ENCODE results near the gene DDX43. TPM values are rescaled to one million over a fixed set of nuclear protein-coding genes. Genes with fewer than 3 reads are reported as not detected.
"Not testable (repeated sequence)": the region's sequence is repeated elsewhere in the genome, so short reads cannot be mapped to it uniquely, and the experiment has no call there.

The DDX43 gene
- polyA plus RNA-seq, 3 donors from 2014 or later, result 1.1 to 3.0 (median 2.9) TPM

DNA sequence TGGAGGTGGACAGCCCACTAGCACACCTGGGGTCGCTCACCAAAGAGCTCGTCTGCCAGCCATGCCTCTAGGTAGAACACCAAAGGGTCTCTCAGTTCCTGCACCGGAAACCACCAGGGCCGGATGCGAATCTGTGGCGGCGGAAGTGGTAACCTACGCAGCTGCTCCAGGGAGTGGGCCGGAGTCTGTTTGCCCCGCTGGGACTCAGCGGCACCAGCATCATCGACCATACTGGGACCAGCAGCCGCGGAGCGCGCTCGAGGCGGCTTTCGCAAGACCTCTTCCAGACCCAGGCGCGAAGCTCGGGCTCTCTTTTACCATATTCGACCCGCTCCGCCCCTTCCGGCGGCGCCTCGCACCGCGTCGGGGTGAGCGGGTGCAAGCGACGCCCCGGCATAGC, 25.1 kb upstream of the DDX43 start, which contains the start of gene OOEP:
OOEP (minus strand) TSS at position 335 of the 400 bp plus-strand sequence; CDS start at position 230, 105 bp downstream.
- Mint-ChIP-seq H3K27ac (no peak within 1 kb of the TSS), H3K4me3 (no peak within 1 kb of the TSS), H3K27me3 (ENCODE audit: low read depth in 3 of 3) (peaks cover 0 to 4% (median 2%) of the 10 kb centered on the region in 3 donors), H3K9me3 (peaks cover 0 to 4% (median 0%) of the 10 kb centered on the region in 6 donors), H3K36me3 (no peaks in the 10 kb centered on the region), H3K4me1 (no peaks in the 10 kb centered on the region)
- DNase-seq, result no peak

DNA sequence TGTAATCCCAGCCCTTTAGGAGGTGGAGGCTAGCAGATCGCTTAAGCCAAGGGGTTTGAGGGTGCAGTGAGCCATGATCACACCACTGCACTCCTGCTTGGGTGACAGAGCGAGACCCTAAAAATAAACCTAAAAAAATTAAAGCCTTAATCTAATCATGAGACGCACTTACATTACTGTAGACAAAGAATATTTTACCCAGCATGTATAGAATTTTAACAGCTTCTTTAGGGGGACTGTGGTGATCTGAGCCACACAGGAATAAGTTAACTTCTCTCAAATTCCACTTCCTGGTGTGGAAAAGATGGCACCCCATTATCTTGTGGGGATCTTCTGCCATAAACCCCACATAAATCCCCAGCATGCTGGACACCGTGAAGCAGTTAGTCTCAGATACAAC, 22.6 kb upstream of the DDX43 start:
- H3K9me3 Mint-ChIP-seq, result peaks cover 0 to 4% (median 0%) of the 10 kb centered on the region in 6 donors
- no peak overlapping the region for H3K4me3 Mint-ChIP-seq
- H3K4me1 Mint-ChIP-seq, result no peaks in the 10 kb centered on the region
- peaks cover 0 to 4% (median 2%) of the 10 kb centered on the region in 3 donors for H3K27me3 Mint-ChIP-seq (ENCODE audit: low read depth in 3 of 3)
- H3K36me3 Mint-ChIP-seq, result no peaks in the 10 kb centered on the region
- DNase-seq, result no peak
- no peak overlapping the region for H3K27ac Mint-ChIP-seq

DNA sequence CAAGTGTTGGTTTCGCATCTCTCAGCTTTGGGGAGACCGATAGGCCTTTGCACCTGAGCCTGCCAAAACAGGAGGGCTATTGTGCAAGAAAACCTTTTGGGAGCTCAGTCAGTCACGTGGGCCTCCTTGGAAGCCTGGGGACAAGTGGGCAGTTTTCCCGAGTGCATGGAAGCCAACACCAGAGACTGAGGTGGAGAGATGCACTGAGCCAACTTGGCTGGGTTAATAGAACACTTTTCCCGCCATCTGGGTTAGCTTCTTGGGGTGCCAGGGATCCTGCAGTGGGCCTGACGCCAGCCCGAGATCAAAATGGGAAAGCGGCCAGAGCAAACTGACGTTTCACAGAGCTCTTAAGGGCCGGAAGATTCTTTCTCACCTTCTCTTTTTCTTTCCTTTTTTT, 22.1 kb upstream of the DDX43 start:
- Mint-ChIP-seq H3K27me3 (ENCODE audit: low read depth in 3 of 3) (peaks cover 0 to 4% (median 2%) of the 10 kb centered on the region in 3 donors), H3K36me3 (no peaks in the 10 kb centered on the region), H3K9me3 (peaks cover 0 to 4% (median 0%) of the 10 kb centered on the region in 6 donors), H3K4me3 (no peak overlapping the region), H3K27ac (no peak overlapping the region), H3K4me1 (no peaks in the 10 kb centered on the region)
- no peak for DNase-seq

DNA sequence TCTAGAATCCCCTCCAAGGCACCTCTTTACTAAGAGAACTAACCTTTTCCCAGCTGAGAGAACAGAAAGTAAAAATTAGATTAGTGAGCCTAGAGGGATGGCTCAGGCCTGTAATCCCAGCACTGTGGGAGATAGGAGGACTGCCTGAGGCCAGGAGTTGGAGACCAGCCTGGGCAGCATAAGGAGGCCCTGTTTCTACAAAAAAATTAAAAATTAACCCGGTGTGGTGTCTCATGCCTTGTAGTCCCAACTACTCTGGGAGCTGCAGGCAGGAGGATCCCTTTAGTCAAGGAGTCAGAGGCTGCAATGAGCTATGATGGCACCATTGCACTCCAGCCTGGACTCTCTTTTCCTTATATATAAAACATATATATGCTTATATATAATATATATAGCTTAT, 19.4 kb upstream of the DDX43 start:
- H3K9me3 Mint-ChIP-seq, result peaks cover 0 to 4% (median 0%) of the 10 kb centered on the region in 6 donors
- H3K4me1 Mint-ChIP-seq, result no peaks in the 10 kb centered on the region
- H3K27ac Mint-ChIP-seq, result no peak overlapping the region
- no peak for DNase-seq
- peaks cover 0 to 4% (median 2%) of the 10 kb centered on the region in 3 donors for H3K27me3 Mint-ChIP-seq (ENCODE audit: low read depth in 3 of 3)
- no peak overlapping the region for H3K4me3 Mint-ChIP-seq
- no peaks in the 10 kb centered on the region for H3K36me3 Mint-ChIP-seq

DNA sequence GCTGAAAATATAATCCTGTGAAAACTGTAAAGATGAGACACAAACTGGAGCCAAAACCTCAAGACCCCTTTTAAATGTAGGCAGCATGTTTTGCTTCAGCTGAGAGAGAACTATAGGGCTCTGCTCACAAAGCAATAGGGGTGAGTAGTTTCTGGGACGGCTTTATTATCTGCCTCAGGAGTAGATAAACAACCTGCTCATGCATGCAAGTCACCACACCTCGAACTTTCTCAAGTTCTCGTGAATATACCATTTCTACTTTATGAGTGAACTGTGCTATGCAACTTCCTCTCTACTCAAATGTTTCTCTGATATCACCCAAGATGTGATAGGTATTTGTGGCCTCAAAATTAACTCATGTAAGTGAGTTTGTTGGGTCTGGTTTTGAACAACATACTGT, 17.4 kb upstream of the DDX43 start:
- no peak for DNase-seq

DNA sequence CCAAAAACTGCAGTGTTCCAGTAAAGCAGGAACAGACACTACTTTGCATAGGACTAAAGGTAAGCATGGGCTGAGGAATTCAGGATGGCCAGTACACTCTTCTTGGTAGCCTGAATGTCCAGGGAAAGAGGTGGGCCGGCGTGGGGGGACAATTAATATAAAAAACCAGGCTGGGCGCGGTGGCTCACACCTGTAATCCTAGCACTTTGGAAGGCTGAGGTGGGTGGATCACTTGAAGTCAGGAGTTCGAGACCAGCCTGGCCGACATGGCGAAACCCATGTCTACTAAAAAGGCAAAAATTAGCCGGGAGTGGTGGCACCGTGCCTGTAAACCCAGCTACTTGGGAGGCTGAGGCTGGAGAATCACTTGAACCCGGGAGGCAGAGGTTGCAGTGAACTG, 13.1 kb upstream of the DDX43 start:
- H3K27me3 Mint-ChIP-seq (ENCODE audit: low read depth in 3 of 3); H3K36me3 Mint-ChIP-seq; H3K4me1 Mint-ChIP-seq; H3K4me3 Mint-ChIP-seq; H3K9me3 Mint-ChIP-seq; DNase-seq: not testable (repeated sequence)
- peak overlapping the region in 2 of 6 donors; percentile 36 to 40 for H3K27ac Mint-ChIP-seq

More for the DNA sequence above, 17.4 kb upstream of the DDX43 start:
- Mint-ChIP-seq H3K4me1 (no peaks in the 10 kb centered on the region), H3K36me3 (no peaks in the 10 kb centered on the region), H3K27me3 (ENCODE audit: low read depth in 3 of 3) (peaks cover 0 to 2% (median 2%) of the 10 kb centered on the region in 3 donors), H3K9me3 (peaks cover 0 to 3% (median 0%) of the 10 kb centered on the region in 6 donors), H3K27ac (no peak overlapping the region), H3K4me3 (no peak overlapping the region)

DNA sequence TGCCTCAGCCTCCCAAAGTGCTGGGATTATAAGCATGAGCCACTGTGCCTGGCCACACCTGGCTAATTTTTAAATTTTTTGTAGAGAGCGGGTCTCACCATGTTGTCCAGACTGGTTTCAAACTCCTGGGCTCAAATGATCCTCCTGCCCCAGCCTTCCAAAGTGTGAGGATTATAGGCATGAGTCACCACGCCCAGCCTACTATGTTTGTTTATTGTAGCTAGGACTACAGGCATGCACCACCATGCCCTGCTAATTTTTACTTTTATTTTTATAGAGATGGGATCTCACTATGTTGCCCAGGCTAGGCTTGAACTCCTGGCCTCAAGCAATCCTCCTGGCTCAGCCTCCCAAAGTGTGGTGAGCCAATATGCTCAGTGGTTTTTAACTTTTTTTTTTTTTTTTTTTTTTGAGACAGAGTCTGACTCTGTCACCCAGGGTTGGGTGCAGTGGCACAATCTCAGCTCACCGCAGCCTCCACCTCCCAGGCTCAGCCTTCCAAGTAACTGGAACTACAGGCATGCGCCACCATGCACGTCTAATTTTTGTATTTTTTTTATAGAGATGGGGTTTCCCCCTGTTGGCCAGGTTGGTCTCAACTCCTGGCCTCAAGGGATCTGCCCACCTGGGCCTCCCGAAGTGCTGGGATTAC, 12.0 kb upstream of the DDX43 start:
- Mint-ChIP-seq H3K36me3 (no peaks in the 10 kb centered on the region), H3K9me3 (no peaks in the 10 kb centered on the region), H3K4me1 (no peaks in the 10 kb centered on the region), H3K4me3 (no peak overlapping the region), H3K27me3 (ENCODE audit: low read depth in 3 of 3) (peaks cover 2% of the 10 kb centered on the region in 3 donors), H3K27ac (no peak overlapping the region)
- DNase-seq, result no peak

DNA sequence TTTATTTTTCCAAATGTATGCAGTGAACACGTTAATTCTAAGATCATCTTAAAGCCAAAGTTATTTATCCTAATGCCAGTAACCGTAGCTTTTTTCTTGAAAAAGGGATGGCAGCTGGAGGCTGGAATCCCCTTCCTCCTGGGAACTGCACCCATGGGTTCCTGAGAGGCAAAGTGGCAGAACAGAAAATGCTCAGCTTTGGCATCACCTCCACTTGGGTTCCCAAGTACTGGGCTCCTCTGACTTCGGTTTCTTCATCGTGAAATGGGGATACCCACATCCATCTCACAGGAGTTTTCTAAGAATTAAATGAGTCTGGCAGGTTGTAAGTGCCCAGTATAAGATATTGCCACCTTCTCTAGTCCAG, 6.2 kb upstream of the DDX43 start:
- Mint-ChIP-seq H3K9me3 (no peaks in the 10 kb centered on the region), H3K27me3 (ENCODE audit: low read depth in 3 of 3) (peaks cover 2 to 4% (median 3%) of the 10 kb centered on the region in 3 donors), H3K4me3 (peak overlapping the region; percentile 84 to 90 (median 87)), H3K4me1 (peaks cover 25 to 30% of the 10 kb centered on the region in 2 donors), H3K36me3 (no peaks in the 10 kb centered on the region), H3K27ac (peak overlapping the region; percentile 82 to 94 (median 90))
- DNase-seq, result no peak

DNA sequence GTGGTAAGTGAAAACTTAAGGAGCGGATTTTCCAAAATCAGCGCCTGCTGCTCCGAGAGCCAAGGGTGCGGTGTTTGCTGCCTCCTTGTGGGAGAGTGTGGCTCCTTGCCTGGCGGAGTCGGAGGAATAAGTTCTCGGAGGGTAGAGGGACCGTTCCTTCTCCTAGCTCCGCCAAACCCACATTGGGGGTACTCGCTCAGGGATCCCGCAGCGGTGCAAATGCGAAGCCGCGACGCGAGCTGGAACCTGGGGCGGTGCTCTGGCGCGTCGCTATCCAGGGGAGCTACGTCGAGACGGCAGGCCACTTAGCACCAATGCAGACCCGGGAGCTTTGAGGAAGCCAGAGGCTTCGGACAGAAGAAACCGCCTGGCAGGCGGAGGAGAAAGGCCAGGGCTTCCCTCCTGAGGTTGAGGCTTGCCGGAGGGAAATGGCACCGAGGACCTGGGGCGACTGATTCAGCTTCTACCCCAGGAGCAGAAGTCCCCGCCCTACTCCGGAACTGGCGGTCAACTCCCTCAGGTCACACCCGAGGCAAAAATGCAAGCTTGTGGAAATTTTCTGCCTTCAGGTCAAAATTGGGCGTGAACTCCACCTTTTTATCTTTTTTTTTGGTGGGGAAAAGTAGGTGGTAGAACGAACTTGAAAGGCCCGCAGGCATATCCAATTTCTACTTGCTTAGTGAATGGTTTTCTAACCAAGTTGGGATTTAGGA, 5.7 kb upstream of the DDX43 start:
- Mint-ChIP-seq H3K27ac (peak overlapping the region; percentile 82 to 94 (median 90)), H3K27me3 (ENCODE audit: low read depth in 3 of 3) (peaks cover 2 to 3% (median 3%) of the 10 kb centered on the region in 3 donors), H3K4me3 (peak overlapping the region; percentile 84 to 90 (median 87)), H3K36me3 (no peaks in the 10 kb centered on the region), H3K9me3 (no peaks in the 10 kb centered on the region), H3K4me1 (peaks cover 25 to 30% of the 10 kb centered on the region in 2 donors)
- DNase-seq, result peak; percentile 59 to 64 (median 63)

DNA sequence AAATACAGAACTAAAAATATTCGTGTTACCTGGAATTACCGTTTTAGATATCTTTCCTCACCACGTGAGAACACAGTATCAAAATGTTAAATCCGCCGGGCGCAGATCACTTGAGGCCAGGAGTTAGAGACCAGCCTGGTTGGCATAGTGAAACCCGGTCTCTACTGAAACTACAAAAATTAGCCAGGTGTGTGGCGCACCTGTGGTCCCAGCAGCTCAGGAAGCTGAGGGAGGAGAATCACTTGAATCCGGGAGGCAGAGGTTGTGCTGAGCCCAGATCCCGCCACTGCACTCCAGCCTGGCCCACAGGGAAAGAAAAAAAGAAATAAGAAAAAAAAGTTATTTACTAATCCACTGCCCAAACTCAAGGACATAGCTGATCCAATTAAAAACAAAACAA, 4.8 kb upstream of the DDX43 start:
- H3K27me3 Mint-ChIP-seq (ENCODE audit: low read depth in 3 of 3), result peaks cover 2 to 6% (median 3%) of the 10 kb centered on the region in 3 donors
- H3K27ac Mint-ChIP-seq, result peak overlapping the region in 2 of 6 donors; percentile 26 to 88
- H3K9me3 Mint-ChIP-seq, result no peaks in the 10 kb centered on the region
- peaks cover 25 to 30% of the 10 kb centered on the region in 2 donors for H3K4me1 Mint-ChIP-seq
- no peaks in the 10 kb centered on the region for H3K36me3 Mint-ChIP-seq
- DNase-seq, result no peak
- peak overlapping the region in 1 of 5 donors; percentile 47 for H3K4me3 Mint-ChIP-seq

DNA sequence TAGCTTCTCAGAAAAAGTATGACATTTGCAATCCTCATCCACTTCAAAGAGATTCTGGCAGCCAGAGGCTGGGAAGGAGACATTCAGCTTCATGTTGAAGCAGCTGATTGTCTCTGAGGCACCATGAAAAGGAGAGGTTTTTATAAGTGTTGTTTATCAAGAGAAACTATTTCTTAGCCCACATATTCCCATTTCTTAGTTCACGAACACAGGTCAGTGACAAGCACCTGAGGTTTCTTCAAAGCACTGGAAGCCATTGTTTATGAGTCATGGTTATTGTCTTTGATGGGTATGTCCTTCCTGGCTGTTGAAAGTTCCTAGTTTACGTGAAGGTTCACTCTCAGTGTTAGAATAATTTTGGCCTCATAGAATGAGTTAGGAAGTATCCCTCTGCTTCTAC, 3.0 kb upstream of the DDX43 start:
- peaks cover 0 to 9% (median 3%) of the 10 kb centered on the region in 3 donors for H3K27me3 Mint-ChIP-seq (ENCODE audit: low read depth in 3 of 3)
- H3K36me3 Mint-ChIP-seq, result no peaks in the 10 kb centered on the region
- DNase-seq, result no peak
- no peak overlapping the region for H3K4me3 Mint-ChIP-seq
- H3K4me1 Mint-ChIP-seq, result peaks cover 25 to 30% of the 10 kb centered on the region in 2 donors
- H3K9me3 Mint-ChIP-seq, result no peaks in the 10 kb centered on the region
- peak overlapping the region in 2 of 6 donors; percentile 42 to 79 for H3K27ac Mint-ChIP-seq

DNA sequence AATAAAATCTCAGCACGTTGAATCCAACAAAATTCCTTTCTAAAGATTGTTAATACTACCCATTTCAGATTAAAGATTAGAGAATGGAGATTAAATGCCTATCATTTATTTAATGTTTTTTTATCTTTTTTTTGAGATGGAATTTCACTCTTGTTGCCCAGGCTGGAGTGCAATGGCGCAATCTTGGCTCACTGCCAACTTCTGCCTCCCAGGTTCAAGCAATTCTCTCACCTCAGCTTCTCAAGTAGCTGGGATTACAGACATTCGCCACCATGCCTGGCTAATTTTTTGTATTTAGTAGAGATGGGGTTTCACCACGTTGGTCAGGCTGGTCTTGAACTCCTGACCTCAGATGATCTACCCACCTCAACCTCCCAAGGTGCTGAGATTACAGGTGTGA, 2.4 kb upstream of the DDX43 start:
- not testable (repeated sequence) for H3K27ac Mint-ChIP-seq; H3K36me3 Mint-ChIP-seq; H3K27me3 Mint-ChIP-seq (ENCODE audit: low read depth in 3 of 3); H3K9me3 Mint-ChIP-seq; DNase-seq; H3K4me3 Mint-ChIP-seq
- H3K4me1 Mint-ChIP-seq, result peaks cover 25 to 30% of the 10 kb centered on the region in 2 donors

DNA sequence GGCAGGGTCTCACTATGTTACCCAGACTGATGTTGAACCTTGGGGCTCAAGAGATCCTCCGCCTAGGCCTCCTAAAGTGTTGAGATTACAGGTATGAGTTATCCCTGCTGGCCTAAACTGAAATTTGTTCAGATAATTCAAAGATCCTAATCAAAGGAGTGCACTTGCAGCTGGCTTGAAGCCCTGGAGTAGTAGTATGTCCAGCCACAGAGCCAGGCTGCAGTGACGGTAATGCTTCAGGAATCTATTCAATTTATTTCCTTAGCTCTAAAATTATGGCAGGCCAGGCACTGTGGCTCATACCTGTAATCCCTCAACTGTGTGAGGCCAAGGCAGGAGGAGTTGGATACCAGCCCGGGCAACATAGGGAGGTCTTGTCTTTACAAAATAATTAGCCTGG, 1.4 kb upstream of the DDX43 start:
- no peaks in the 10 kb centered on the region for H3K36me3 Mint-ChIP-seq
- peaks cover 0 to 9% (median 3%) of the 10 kb centered on the region in 3 donors for H3K27me3 Mint-ChIP-seq (ENCODE audit: low read depth in 3 of 3)
- H3K27ac Mint-ChIP-seq, result no peak overlapping the region
- peak overlapping the region in 1 of 5 donors; percentile 9 for H3K4me3 Mint-ChIP-seq
- H3K4me1 Mint-ChIP-seq, result peaks cover 23 to 26% of the 10 kb centered on the region in 2 donors
- no peaks in the 10 kb centered on the region for H3K9me3 Mint-ChIP-seq
- DNase-seq, result no peak

DNA sequence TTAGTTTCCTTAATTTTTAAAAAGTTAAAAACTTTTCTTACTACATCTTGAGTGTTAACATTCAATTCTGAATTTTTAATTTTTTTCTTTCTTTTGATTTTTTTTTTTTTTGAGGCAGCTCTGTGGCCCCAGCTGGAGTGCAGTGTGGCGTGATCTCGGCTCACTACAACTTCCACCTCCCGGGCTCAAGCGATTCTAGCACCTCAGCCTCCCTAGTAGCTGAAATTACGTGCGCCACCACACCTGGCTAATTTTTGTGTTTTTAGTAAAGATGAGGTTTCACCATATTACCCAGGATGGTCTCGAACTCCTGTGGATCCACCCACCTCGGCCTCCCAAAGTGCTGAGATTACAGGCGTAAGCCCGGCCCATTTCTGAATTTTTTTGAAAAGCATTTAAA, 1.2 kb downstream of the DDX43 start:
- no peak for DNase-seq
- Mint-ChIP-seq H3K36me3 (no peaks in the 10 kb centered on the region), H3K4me1 (peaks cover 6% of the 10 kb centered on the region in 2 donors), H3K4me3 (no peak overlapping the region), H3K27me3 (ENCODE audit: low read depth in 3 of 3) (peaks cover 0 to 6% (median 0%) of the 10 kb centered on the region in 3 donors), H3K27ac (no peak overlapping the region), H3K9me3 (no peaks in the 10 kb centered on the region)
